Caco-2 (cell line): Measurements from ENCODE around the gene FHIT. TPM values are rescaled to one million over a fixed set of nuclear protein-coding genes. Genes with fewer than 3 reads are reported as not detected.

Experiments used
- BruUV-seq: library from RNA; stranded (reverse); fragments of 400-500 nt; replicated peaks from 2 replicates; lab custom pipeline; 2021; lab: Mats Ljungman, UMichigan
- CTCF ChIA-PET: fragments of 300-600 bp; sonication (Branson Sonifier 250); formaldehyde crosslinking; loops from one replicate; lab custom pipeline; 2022; ENCODE audit warnings: antibody characterized with exemption; lab: Charles Lee
- POLR2A ChIA-PET: fragments of 300-600 bp; sonication (Branson Sonifier 250); formaldehyde crosslinking; loops from one replicate; lab custom pipeline; 2022; ENCODE audit warnings: antibody characterized with exemption; lab: Charles Lee
- DNase-seq, 2 experiments: peaks; one replicate each; pipeline versions ENCODE4 v3.0.0 to v3.0.0-alpha.2; 2020 to 2022
- H3K27me3 ChIP-seq: replicated peaks from 2 replicates; pipeline ENCODE4 v1.6.0; 2011; ENCODE audit warnings: low read length; ENCODE audit not compliant: control insufficient read depth, insufficient read depth
- H3K36me3 ChIP-seq: 2 replicates; pipeline ENCODE4 v1.5.1; 2011; ENCODE audit warnings: low read length; ENCODE audit not compliant: control insufficient read depth, insufficient read depth
- H3K4me1 ChIP-seq: fragments of 250-450 bp; sonication (Bioruptor Pico); 2 replicates; pipeline ENCODE4 v1.5.1; 2020; ENCODE audit warnings: mild to moderate bottlenecking
- H3K4me3 ChIP-seq: 2 replicates; pipeline ENCODE4 v1.5.1; 2011; ENCODE audit warnings: low read depth, mild to moderate bottlenecking, control low read depth, low read length
- H3K9me3 ChIP-seq: fragments of 250-450 bp; sonication (Bioruptor Pico); 2 replicates; pipeline ENCODE4 v1.5.1; 2020; ENCODE audit warnings: mild to moderate bottlenecking, moderate library complexity
- H3K27ac Mint-ChIP-seq: one replicate; pipeline ENCODE4 v1.8.0; 2022; ENCODE audit warnings: mixed read lengths; ENCODE audit not compliant: unreplicated experiment
- H3K27me3 Mint-ChIP-seq: one replicate; pipeline ENCODE4 v1.8.0; 2022; ENCODE audit warnings: mixed read lengths; ENCODE audit not compliant: insufficient read depth, unreplicated experiment
- H3K36me3 Mint-ChIP-seq: one replicate; pipeline ENCODE4 v1.8.0; 2022; ENCODE audit warnings: mild to moderate bottlenecking, mixed read lengths; ENCODE audit not compliant: insufficient read depth, unreplicated experiment
- H3K4me1 Mint-ChIP-seq: one replicate; pipeline ENCODE4 v1.8.0; 2022; ENCODE audit warnings: low read depth, mixed read lengths; ENCODE audit not compliant: unreplicated experiment
- H3K4me3 Mint-ChIP-seq: one replicate; pipeline ENCODE4 v1.8.0; 2022; ENCODE audit warnings: mild to moderate bottlenecking, moderate library complexity, mixed read lengths; ENCODE audit not compliant: unreplicated experiment
- H3K9me3 Mint-ChIP-seq: one replicate; pipeline ENCODE4 v1.8.0; 2022; ENCODE audit warnings: mixed read lengths; ENCODE audit not compliant: unreplicated experiment
- intact Hi-C: fragments of 100-400 bp; cut with micrococcal nuclease; formaldehyde crosslinking; loops from one replicate; pipeline ENCODE4 v1.10.0; 2022; ENCODE audit not compliant: unreplicated experiment
- total RNA-seq: library from RNA; stranded (reverse); gene quantifications from 2 replicates; pipeline ENCODE4 v1.2.3, GENCODE V29; 2022
- TF ChIP-seq, protein P1 (sequence below), 2 experiments: fragments of 200-600 bp in 1 of 2; IDR thresholded peaks; 1 replicate in 1 of 2; 2 replicates in 1 of 2; pipeline versions ENCODE4 v1.5.1 to v1.8.0; 2011 to 2022; ENCODE audit warnings: antibody characterized with exemption in 1 of 2, control low read depth in 1 of 2, inconsistent platforms in 1 of 2, low read depth in 1 of 2, low read length in 1 of 2, mild to moderate bottlenecking in 1 of 2, moderate library complexity in 1 of 2; ENCODE audit not compliant: insufficient read depth in 1 of 2, severe bottlenecking in 1 of 2, unreplicated experiment in 1 of 2

FHIT gene
- total RNA-seq, 1 experiment from 2014 or later, result 8.3 TPM

DNA sequence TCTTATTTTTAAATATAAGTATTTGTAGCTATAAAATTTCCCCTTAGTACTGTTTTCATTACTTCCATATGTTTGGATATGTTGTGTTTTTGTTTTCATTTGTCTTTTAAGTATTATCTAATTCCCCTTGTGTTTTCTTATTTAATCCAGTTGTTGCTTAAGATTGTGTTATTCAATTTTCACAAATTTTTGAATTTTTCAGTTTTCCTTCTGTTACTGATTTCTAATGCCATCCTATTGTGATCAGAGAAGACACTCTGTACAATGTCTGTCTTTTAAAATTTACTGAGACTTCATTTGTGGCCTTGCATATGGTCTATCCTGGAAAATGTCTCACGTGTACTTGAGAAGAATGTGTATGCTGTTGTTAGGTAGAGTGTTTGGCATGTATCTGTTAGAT lies 1405.9 kb downstream of the FHIT start:
- no peaks in the 10 kb centered on the region for H3K36me3 ChIP-seq
- Mint-ChIP-seq H3K36me3 (no peaks in the 10 kb centered on the region), H3K9me3 (no peaks in the 10 kb centered on the region), H3K27ac (no peak overlapping the region), H3K4me1 (no peaks in the 10 kb centered on the region), H3K27me3 (peaks cover 13% of the 10 kb centered on the region), H3K4me3 (no peak overlapping the region)
- TF ChIP-seq, protein P1, sequence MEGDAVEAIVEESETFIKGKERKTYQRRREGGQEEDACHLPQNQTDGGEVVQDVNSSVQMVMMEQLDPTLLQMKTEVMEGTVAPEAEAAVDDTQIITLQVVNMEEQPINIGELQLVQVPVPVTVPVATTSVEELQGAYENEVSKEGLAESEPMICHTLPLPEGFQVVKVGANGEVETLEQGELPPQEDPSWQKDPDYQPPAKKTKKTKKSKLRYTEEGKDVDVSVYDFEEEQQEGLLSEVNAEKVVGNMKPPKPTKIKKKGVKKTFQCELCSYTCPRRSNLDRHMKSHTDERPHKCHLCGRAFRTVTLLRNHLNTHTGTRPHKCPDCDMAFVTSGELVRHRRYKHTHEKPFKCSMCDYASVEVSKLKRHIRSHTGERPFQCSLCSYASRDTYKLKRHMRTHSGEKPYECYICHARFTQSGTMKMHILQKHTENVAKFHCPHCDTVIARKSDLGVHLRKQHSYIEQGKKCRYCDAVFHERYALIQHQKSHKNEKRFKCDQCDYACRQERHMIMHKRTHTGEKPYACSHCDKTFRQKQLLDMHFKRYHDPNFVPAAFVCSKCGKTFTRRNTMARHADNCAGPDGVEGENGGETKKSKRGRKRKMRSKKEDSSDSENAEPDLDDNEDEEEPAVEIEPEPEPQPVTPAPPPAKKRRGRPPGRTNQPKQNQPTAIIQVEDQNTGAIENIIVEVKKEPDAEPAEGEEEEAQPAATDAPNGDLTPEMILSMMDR (IDR thresholded peaks at IDR 0.05; ENCODE audit: insufficient read depth in 1 of 2, low read depth in 1 of 2, low read length in 1 of 2, severe bottlenecking in 1 of 2, unreplicated experiment in 1 of 2), result no peak
- no peaks in the 10 kb centered on the region for H3K4me1 ChIP-seq
- intact Hi-C loops, result no loop called here
- H3K9me3 ChIP-seq, result no peaks in the 10 kb centered on the region
- no peaks in the 10 kb centered on the region for H3K27me3 ChIP-seq
- POLR2A ChIA-PET, result no interaction called here
- CTCF ChIA-PET, result no interaction called here
- no peak overlapping the region for H3K4me3 ChIP-seq
- no peak for DNase-seq
- BruUV-seq, result no TSS peak

DNA sequence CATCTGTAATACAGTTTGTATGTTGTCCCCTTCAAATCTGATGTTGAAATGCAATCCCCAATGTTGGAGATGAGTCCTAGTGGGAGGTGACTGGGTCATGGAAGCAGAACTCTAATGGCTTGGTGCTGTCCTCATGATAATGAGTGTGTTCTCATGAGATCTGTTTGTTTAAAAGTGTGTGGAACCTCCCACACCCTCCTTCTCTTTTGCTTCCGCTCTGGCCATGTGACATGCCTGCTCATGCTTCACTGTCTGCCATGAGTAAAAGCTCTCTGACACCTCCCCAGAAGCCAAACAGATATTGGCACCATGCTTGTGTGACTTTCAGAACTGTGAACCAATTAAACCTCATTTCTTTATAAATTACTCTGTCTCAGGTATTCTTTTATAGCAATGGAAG lies 1407.4 kb downstream of the FHIT start:
- peaks cover 13% of the 10 kb centered on the region for H3K27me3 Mint-ChIP-seq
- intact Hi-C loops, result no loop called here
- DNase-seq, result no peak
- no peaks in the 10 kb centered on the region for H3K4me1 ChIP-seq
- no peaks in the 10 kb centered on the region for H3K36me3 ChIP-seq
- no peak overlapping the region for H3K4me3 ChIP-seq
- no peaks in the 10 kb centered on the region for H3K36me3 Mint-ChIP-seq
- no TSS peak for BruUV-seq
- H3K9me3 Mint-ChIP-seq, result no peaks in the 10 kb centered on the region
- CTCF ChIA-PET, result no interaction called here
- H3K27ac Mint-ChIP-seq, result no peak overlapping the region
- TF ChIP-seq, protein P1 (IDR thresholded peaks at IDR 0.05; ENCODE audit: insufficient read depth in 1 of 2, low read depth in 1 of 2, low read length in 1 of 2, severe bottlenecking in 1 of 2, unreplicated experiment in 1 of 2), result no peak
- POLR2A ChIA-PET, result no interaction called here
- H3K9me3 ChIP-seq, result no peaks in the 10 kb centered on the region
- H3K27me3 ChIP-seq, result no peaks in the 10 kb centered on the region
- no peak overlapping the region for H3K4me3 Mint-ChIP-seq
- no peaks in the 10 kb centered on the region for H3K4me1 Mint-ChIP-seq

DNA sequence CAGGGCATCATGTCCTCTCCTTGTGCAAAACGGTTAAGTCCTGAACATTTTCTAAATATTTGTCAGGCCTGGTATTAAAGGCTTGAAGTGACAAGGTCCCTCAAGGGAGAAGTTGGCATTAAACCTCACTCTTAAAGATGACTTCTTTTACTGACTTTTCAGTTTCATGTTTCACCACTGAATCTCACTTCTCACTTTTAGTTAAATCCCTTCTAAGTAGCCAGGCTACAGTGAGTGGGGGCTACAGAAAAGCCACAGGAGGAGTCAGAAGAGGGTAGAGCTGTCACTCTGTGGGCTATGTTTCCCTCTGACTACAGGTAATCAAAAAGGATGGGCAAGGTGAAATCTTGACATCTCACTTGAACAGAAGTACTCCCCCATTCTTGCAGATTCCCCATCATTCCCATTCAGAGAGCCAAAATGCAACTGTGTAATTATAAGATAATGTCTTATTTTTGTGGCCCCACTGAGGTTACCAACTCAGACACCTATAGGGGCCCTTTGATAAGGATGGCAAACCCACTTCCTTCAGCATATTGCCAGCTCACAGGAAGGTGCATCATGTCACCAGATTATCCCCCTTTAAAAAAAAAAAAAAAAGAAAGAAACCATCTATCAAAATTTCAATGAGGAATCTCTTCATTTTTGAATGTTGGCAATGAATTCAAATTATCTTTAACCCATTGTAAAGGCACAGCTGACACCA lies 1411.3 kb downstream of the FHIT start:
- no peaks in the 10 kb centered on the region for H3K27me3 ChIP-seq
- ChIA-PET CTCF (interaction anchor here (0.6 kb wide), 1 partner anchor 10 kb away, joined by 3 read pairs; no protein-coding TSS in a partner anchor), POLR2A (no interaction called here)
- Mint-ChIP-seq H3K9me3 (no peaks in the 10 kb centered on the region), H3K36me3 (no peaks in the 10 kb centered on the region), H3K4me1 (no peaks in the 10 kb centered on the region), H3K27ac (no peak overlapping the region), H3K4me3 (no peak overlapping the region), H3K27me3 (peaks cover 7% of the 10 kb centered on the region)
- intact Hi-C loops, result no loop called here
- DNase-seq, result no peak
- H3K9me3 ChIP-seq, result no peaks in the 10 kb centered on the region
- no peaks in the 10 kb centered on the region for H3K4me1 ChIP-seq
- TF ChIP-seq, protein P1 (IDR thresholded peaks at IDR 0.05; ENCODE audit: insufficient read depth in 1 of 2, low read depth in 1 of 2, low read length in 1 of 2, severe bottlenecking in 1 of 2, unreplicated experiment in 1 of 2), result no peak
- H3K4me3 ChIP-seq, result no peak overlapping the region
- no TSS peak for BruUV-seq
- no peaks in the 10 kb centered on the region for H3K36me3 ChIP-seq
